CD4-positive, alpha-beta T cell treated with Interleukin-6 at 100 ng/mL for 8 hours (primary cell): Measurements from ENCODE around the gene PACSIN2.
"Not testable (repeated sequence)": the region's sequence is repeated elsewhere in the genome, so short reads cannot be mapped to it uniquely, and the experiment has no call there.

ENCODE experiments used
- DNase-seq: peaks from one replicate; pipeline ENCODE4 v3.0.0-alpha.2; 2020; ENCODE audit warnings: mixed read lengths, low spot score

PACSIN2 gene

GRCh38 chr22:43014869-43015676, at the start of gene PACSIN2:
PACSIN2 (minus strand) TSS chr22:43015149; CDS start chr22:42912080, 103,069 bp downstream.
- DNase-seq, result peak; percentile 98

DNA sequence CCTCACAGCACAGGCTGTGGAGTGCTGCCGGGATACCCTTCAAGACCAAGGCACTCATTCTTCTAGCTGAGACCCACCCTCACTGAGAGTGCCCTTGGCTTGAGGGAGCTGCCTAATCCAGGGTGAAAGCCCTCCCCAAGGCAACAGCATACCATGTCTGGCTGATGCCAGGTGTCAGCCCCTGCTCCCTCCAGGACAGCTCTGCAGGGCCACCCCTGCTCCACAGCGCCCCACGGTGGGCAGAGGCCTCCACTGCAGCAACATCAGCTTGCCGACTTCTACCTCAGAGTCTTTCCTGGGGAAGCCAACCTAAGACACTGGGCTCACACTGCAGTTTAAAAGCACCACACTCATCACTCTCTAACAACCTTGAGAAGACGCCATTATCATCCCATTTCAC, 45.2 kb upstream of the PACSIN2 start:
- DNase-seq, result no peak

- no peak for DNase-seq
Measured at GRCh38 chr22:43057641-43058040, 42.7 kb upstream of the PACSIN2 start.

- no peak for DNase-seq
Measured at GRCh38 chr22:43053176-43053575, 38.2 kb upstream of the PACSIN2 start.

DNA sequence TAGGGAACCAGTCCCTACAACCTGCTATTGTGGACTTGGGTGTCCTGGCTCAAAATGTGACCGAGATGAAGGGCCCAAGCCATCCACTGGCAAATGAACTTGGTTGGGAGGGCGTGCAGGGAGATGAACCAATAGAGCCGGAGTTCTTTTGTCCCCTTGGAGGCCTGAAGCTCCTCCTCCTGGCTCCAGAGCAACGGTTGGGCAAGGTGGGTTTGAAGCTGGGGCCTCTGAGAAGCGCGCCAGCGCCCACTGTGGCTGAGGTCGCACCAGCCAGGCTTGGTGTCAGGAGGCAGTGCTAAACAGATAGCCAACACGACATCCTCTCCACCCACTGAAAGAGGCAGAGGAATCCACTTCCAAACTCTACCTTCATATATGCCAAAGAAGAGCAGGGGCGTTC, 36.0 kb upstream of the PACSIN2 start:
- no peak for DNase-seq

DNA sequence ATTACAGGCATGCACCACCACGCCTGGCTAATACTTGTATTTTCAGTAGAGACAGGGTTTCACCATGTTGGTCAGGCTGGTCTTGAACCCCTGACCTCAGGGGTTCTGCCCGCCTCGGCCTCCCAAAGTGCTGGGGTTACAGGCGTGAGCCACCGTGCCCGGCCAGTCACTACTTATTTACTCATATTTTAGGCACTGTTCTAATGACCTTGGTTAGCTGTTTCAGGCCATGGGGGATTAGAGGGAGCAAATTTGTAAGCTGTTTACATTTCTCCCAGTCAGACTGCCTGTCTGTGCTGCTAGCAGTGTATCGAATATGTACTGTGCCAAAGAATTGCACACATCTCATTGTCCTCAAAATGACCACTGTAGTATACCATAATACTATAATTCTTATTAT, 32.7 kb upstream of the PACSIN2 start:
- DNase-seq, result no peak

DNA sequence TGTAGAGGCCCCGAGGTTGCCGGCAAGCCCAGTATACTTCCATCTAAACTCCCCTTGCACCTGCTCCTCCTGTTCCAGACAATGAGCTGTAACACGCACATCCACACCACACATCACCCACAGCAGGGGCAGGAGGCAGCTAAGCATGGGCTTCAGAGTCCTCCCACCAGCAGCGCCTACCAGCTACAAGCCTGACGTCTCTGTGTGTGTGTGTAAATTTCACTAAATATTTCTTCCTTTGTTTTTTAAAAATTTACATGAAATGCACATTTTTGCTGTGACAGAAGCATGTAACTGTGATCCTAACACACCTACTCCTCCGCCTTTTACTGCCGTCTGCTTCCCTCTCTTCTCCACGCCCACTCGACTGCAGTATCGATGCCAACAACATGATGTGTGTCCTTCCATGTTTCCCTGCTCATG, 29.4 kb upstream of the PACSIN2 start:
- DNase-seq, result no peak

DNA sequence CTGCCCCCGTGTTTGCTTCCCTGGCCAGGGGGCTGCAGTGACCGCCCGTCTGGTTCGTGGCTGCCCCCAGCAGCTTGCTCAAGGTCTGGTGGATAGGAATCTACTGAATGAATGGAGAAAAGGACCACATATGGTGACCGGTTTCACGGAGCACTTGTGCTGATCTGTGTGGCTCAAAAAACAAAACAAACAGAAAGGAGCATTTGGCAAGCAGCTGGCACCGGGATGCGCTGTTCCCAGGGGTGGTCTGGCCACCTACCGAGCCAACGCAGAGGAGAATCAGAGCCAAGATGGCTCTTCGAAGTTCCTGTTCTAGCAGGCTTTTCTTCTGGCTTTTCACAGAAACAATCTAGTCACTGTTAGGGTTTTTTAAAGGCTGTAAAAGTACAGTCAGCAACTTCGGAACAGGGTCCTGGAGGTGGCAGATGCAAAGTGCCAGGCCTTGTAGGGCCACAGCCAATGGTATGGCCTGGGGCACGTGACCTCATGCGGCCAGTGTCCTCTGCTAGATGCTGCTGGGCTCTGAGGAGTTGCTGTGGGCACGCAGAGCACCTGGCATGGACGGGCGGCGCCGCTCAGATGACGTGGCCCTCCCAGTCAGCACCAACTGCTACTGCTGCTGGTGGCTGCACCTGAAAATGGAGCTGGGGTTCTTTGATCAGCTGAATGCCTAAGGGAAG, 27.3 kb upstream of the PACSIN2 start:
- no peak for DNase-seq

DNA sequence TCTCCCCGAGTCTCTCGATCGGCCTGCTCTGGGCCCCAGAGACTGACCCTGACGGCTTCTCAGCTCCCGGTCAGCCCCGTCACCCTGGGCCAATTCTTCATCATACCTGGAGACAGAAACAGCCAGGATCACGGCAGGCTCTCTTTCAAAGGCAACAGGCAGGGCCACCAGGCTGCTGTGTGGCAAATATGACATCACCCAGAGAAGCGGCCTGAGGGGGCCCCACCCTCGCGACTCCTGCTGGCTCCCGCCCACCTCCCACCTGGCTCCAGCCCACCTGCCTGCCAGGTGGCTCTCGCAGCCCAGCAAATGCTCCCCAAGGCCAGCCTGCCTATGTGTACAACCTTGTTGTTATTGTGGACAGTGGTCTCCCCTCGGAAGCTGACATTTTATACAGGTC, 24.9 kb upstream of the PACSIN2 start:
- DNase-seq, result no peak

DNA sequence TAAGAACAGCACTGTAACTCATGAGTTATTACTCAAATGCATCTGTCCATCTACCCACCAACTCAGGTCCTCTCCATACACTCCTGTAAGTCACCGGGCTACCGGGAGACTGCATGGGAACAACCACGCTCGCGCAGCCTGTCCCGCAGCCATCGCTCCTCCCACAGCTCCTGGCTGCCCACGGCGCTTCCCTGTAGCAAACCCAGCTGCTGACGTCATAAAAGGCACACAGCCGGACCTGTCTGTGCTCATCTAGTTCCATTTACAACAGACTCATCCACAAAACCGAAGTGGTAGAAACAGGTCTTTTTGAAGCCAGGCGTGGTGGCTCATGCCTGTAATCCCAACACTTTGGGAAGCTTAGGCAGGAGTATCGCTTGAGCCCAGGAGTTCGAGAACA, 23.4 kb upstream of the PACSIN2 start:
- no peak for DNase-seq

DNA sequence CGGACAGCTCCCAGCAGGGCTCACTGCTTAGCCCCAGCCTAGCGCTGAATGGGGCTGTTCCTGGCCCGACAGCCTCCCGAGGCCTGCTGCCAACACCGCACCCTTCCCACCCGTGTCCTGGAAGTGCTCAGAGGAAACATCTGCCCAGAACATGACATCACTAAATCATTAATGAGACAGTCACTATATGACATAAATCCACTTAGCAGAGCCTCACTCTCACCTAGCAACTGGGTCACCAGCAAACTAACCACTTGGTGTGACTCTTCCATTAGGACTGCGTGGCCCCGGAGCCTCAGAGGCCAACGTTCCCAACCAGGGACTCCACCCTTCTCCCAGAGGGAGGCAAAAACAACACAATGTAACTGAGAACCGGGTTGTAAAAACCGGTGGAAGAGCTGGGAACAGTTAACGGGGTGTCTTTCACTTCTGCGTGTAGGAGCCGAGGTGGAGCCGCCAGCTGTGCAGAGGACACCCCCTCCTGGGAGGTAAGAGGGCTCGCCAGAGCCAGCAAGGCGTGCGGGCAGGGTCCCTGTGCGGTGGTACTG, 21.4 kb upstream of the PACSIN2 start:
- DNase-seq, result no peak

- no peak for DNase-seq
Measured at GRCh38 chr22:43035250-43035649, 20.3 kb upstream of the PACSIN2 start.

- DNase-seq, result no peak
Measured at GRCh38 chr22:43031617-43032016, 16.7 kb upstream of the PACSIN2 start.

DNA sequence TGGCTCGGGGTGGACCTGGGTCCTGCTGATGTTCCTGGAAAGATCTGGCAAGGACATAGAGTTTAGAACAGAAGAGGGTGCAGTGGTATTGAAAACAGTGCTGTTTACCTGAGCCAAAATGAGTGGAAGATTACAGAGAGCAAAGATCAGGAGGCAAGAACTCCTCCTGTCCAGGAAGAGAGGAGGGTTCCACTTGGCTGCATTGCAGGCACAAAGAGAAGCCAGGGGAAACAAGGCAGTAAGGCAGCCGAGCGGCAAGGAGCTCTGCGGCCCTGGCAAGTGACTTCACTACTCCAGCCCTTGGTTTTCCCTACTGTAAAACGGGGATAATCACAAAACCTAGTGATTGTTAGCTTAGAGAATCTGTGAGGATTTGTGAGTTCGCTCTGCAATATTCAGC, 3.7 kb upstream of the PACSIN2 start:
- no peak for DNase-seq

DNA sequence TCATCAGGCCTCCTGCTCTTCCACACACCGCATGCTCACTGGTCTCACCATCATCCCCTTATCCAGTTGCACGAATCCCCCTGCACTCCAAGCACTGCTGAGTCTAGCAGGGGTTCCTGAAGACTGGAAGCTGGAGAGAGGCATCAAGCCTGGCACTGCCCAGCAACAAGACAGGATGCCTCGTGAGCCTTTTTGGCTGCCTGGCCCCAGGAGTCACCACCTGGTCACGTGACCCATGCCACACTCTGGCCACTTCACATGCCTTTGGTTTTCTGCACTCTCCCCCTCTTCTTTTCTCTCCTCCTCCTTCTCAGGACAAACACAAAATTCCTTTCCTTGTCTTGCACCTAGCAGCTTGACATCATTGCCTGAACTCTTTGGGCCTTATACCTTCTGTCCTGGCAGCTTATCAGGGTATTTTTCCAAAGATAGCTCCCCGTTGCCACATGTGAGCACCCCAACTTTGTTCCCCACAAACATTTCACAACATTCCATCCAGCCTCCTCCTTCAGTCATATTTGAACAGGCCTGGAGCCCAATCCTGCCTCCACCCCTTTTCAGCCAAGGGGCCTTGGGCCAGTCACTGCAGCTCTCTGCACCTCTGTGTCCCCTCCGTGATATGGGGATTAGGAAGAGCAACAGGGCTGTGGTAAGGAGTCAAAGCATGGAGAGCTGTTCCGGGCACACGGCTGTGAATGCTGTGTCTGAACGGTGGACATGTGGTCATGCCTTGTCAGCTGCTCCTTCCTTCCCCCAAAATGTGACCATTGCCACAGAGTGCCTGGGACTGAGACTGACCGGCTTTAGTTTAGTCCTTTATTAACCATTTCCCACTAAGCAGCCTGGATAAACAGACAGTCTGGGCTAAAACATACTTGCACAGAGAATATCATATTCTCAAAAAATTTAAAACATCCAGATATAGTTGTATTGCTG, 2.8 kb upstream of the PACSIN2 start:
- DNase-seq, result no peak

GRCh38 chr22:43016150-43016549, 1.2 kb upstream of the PACSIN2 start:
- not testable (repeated sequence) for DNase-seq

DNA sequence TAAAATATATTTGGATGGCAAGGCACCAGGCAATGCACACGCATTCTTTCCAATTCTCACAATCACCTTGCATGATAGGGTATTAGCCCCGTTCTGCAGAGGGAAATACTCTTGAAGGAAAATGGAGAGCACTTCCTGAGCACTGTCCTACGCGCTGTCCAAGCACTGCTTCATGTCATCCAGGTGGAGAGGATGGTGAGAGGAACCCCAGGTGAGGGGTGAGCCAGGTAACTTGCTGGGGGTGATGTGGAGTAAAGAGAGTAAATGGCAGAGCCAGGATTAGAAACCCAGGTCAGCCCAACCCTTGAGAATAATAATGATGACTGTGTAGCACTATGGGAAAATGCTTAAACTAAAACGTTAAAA, 711 bp upstream of the PACSIN2 start:
- DNase-seq, result no peak

DNA sequence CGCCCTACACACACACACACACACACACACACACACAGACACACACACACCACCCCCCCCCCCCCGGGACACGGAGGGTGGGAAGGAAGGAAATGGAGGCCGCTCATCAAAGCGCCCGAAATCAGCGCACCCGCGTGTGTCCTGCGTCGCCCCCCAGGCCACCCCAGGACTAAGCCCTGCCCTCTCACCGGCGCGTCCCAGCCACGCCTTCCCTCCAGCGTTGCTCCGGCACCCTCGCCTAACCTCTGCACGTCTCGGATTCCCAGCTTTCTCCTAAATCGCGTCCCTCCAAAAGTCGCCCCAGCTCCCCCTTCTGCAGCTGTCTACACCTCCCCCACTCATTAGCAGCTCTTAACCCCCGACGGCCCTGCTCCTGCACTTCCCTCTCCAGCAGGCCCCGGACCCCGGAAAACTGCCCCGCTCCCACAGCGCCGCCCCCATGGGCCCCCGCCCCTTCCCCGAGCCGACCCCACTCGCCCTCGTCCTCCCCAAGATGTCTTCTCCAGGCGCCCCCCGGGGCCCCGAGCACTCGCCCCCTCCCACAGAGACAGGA, 557 bp downstream of the PACSIN2 start:
- peak; percentile 25 for DNase-seq

GRCh38 chr22:43013355-43014315, 1.3 kb downstream of the PACSIN2 start:
- DNase-seq, result no peak

- DNase-seq, result no peak
Measured at GRCh38 chr22:43012390-43012789, 2.6 kb downstream of the PACSIN2 start.

DNA sequence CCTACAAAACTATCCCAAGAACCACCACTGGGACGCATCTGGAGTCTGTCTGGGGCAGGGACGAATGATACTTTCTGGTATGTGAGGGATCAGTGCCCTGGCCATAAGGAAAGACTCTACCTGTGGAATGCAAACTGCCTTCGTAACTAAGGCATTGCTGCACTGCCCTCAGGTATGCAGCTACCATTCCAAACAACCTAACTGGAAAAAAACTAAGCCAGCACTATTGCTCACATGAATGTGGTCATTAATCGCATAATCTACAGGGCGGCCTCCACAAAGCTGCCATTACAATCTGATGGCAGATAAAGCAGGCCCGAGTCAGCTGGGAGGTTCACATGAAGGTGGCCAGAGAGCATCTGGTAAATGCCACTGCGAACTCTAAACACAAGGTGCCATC, 3.9 kb downstream of the PACSIN2 start:
- no peak for DNase-seq
